ENCODE results near the gene PLEK2.

PLEK2 gene

GRCh38 chr14:67393689-67394088, 18.3 kb downstream of the PLEK2 start:
- no peak overlapping the region for H3K9ac ChIP-seq (ENCODE audit: low read length)
- no peaks in the 10 kb centered on the region for H3K9me3 ChIP-seq (ENCODE audit: low read length)
- no peaks in the 10 kb centered on the region for H3K27me3 ChIP-seq (ENCODE audit: control insufficient read depth in 1 of 2, insufficient read depth in 2 of 2, low read length in 2 of 2)
- H3K4me1 ChIP-seq (ENCODE audit: insufficient read depth, low read length): no peaks in the 10 kb centered on the region
- no peaks in the 10 kb centered on the region for H3K36me3 ChIP-seq (ENCODE audit: insufficient read depth, low read length)
- H3K27ac ChIP-seq (ENCODE audit: low read depth, low read length): no peak overlapping the region
- H3K4me3 ChIP-seq (ENCODE audit: low read depth in 1 of 2, low read length in 2 of 2): no peak overlapping the region

GRCh38 chr14:67392800-67393199, 19.2 kb downstream of the PLEK2 start:
- H3K4me1 ChIP-seq (ENCODE audit: insufficient read depth, low read length): no peaks in the 10 kb centered on the region
- H3K9me3 ChIP-seq (ENCODE audit: low read length): no peaks in the 10 kb centered on the region
- no peaks in the 10 kb centered on the region for H3K27me3 ChIP-seq (ENCODE audit: control insufficient read depth in 1 of 2, insufficient read depth in 2 of 2, low read length in 2 of 2)
- H3K9ac ChIP-seq (ENCODE audit: low read length): no peak overlapping the region
- no peaks in the 10 kb centered on the region for H3K36me3 ChIP-seq (ENCODE audit: insufficient read depth, low read length)
- H3K27ac ChIP-seq (ENCODE audit: low read depth, low read length): no peak overlapping the region
- H3K4me3 ChIP-seq (ENCODE audit: low read depth in 1 of 2, low read length in 2 of 2): no peak overlapping the region

- H3K9ac ChIP-seq (ENCODE audit: low read length): no peak overlapping the region
- peaks cover 2% of the 10 kb centered on the region for H3K4me1 ChIP-seq (ENCODE audit: insufficient read depth, low read length)
- no peaks in the 10 kb centered on the region for H3K27me3 ChIP-seq (ENCODE audit: control insufficient read depth in 1 of 2, insufficient read depth in 2 of 2, low read length in 2 of 2)
- H3K4me3 ChIP-seq (ENCODE audit: low read depth in 1 of 2, low read length in 2 of 2): no peak overlapping the region
- H3K36me3 ChIP-seq (ENCODE audit: insufficient read depth, low read length): no peaks in the 10 kb centered on the region
- no peak overlapping the region for H3K27ac ChIP-seq (ENCODE audit: low read depth, low read length)
- no peaks in the 10 kb centered on the region for H3K9me3 ChIP-seq (ENCODE audit: low read length)
Measured at GRCh38 chr14:67392123-67392522, 19.8 kb downstream of the PLEK2 start.

- H3K27ac ChIP-seq (ENCODE audit: low read depth, low read length): no peak overlapping the region
- H3K36me3 ChIP-seq (ENCODE audit: insufficient read depth, low read length): no peaks in the 10 kb centered on the region
- H3K9ac ChIP-seq (ENCODE audit: low read length): no peak overlapping the region
- H3K4me3 ChIP-seq (ENCODE audit: low read depth in 1 of 2, low read length in 2 of 2): no peak overlapping the region
- H3K4me1 ChIP-seq (ENCODE audit: insufficient read depth, low read length): peaks cover 10% of the 10 kb centered on the region
- no peaks in the 10 kb centered on the region for H3K27me3 ChIP-seq (ENCODE audit: control insufficient read depth in 1 of 2, insufficient read depth in 2 of 2, low read length in 2 of 2)
- H3K9me3 ChIP-seq (ENCODE audit: low read length): no peaks in the 10 kb centered on the region
Measured at GRCh38 chr14:67391268-67391667, 20.7 kb downstream of the PLEK2 start.

- Histone ChIP-seq H3K36me3 (ENCODE audit: insufficient read depth, low read length) (no peaks in the 10 kb centered on the region), H3K4me1 (ENCODE audit: insufficient read depth, low read length) (peaks cover 18% of the 10 kb centered on the region), H3K4me3 (ENCODE audit: low read depth in 1 of 2, low read length in 2 of 2) (no peak overlapping the region), H3K27ac (ENCODE audit: low read depth, low read length) (no peak overlapping the region), H3K9ac (ENCODE audit: low read length) (no peak overlapping the region), H3K9me3 (ENCODE audit: low read length) (no peaks in the 10 kb centered on the region), H3K27me3 (ENCODE audit: control insufficient read depth in 1 of 2, insufficient read depth in 2 of 2, low read length in 2 of 2) (no peaks in the 10 kb centered on the region)
Measured at GRCh38 chr14:67389811-67390534, 22.0 kb downstream of the PLEK2 start.

GRCh38 chr14:67389275-67389674, 22.7 kb downstream of the PLEK2 start:
- no peak overlapping the region for H3K9ac ChIP-seq (ENCODE audit: low read length)
- no peak overlapping the region for H3K27ac ChIP-seq (ENCODE audit: low read depth, low read length)
- peaks cover 18% of the 10 kb centered on the region for H3K4me1 ChIP-seq (ENCODE audit: insufficient read depth, low read length)
- H3K9me3 ChIP-seq (ENCODE audit: low read length): no peaks in the 10 kb centered on the region
- no peaks in the 10 kb centered on the region for H3K36me3 ChIP-seq (ENCODE audit: insufficient read depth, low read length)
- no peaks in the 10 kb centered on the region for H3K27me3 ChIP-seq (ENCODE audit: control insufficient read depth in 1 of 2, insufficient read depth in 2 of 2, low read length in 2 of 2)
- H3K4me3 ChIP-seq (ENCODE audit: low read depth in 1 of 2, low read length in 2 of 2): no peak overlapping the region

GRCh38 chr14:67387195-67387594, 24.8 kb downstream of the PLEK2 start:
- no peak overlapping the region for H3K9ac ChIP-seq (ENCODE audit: low read length)
- H3K27me3 ChIP-seq (ENCODE audit: control insufficient read depth in 1 of 2, insufficient read depth in 2 of 2, low read length in 2 of 2): no peaks in the 10 kb centered on the region
- H3K4me1 ChIP-seq (ENCODE audit: insufficient read depth, low read length): peaks cover 18% of the 10 kb centered on the region
- H3K27ac ChIP-seq (ENCODE audit: low read depth, low read length): no peak overlapping the region
- H3K4me3 ChIP-seq (ENCODE audit: low read depth in 1 of 2, low read length in 2 of 2): no peak overlapping the region
- H3K9me3 ChIP-seq (ENCODE audit: low read length): no peaks in the 10 kb centered on the region
- peaks cover 13% of the 10 kb centered on the region for H3K36me3 ChIP-seq (ENCODE audit: insufficient read depth, low read length)

GRCh38 chr14:67385618-67386017, 26.3 kb downstream of the PLEK2 start:
- Histone ChIP-seq H3K36me3 (ENCODE audit: insufficient read depth, low read length) (peaks cover 28% of the 10 kb centered on the region), H3K4me3 (ENCODE audit: low read depth in 1 of 2, low read length in 2 of 2) (no peak overlapping the region), H3K27ac (ENCODE audit: low read depth, low read length) (no peak overlapping the region), H3K9me3 (ENCODE audit: low read length) (no peaks in the 10 kb centered on the region), H3K4me1 (ENCODE audit: insufficient read depth, low read length) (peaks cover 18% of the 10 kb centered on the region), H3K27me3 (ENCODE audit: control insufficient read depth in 1 of 2, insufficient read depth in 2 of 2, low read length in 2 of 2) (no peaks in the 10 kb centered on the region), H3K9ac (ENCODE audit: low read length) (no peak overlapping the region)

GRCh38 chr14:67385120-67385519, 26.8 kb downstream of the PLEK2 start:
- Histone ChIP-seq H3K9me3 (ENCODE audit: low read length) (no peaks in the 10 kb centered on the region), H3K27ac (ENCODE audit: low read depth, low read length) (no peak overlapping the region), H3K9ac (ENCODE audit: low read length) (no peak overlapping the region), H3K36me3 (ENCODE audit: insufficient read depth, low read length) (peaks cover 33% of the 10 kb centered on the region), H3K4me1 (ENCODE audit: insufficient read depth, low read length) (peaks cover 18% of the 10 kb centered on the region), H3K27me3 (ENCODE audit: control insufficient read depth in 1 of 2, insufficient read depth in 2 of 2, low read length in 2 of 2) (no peaks in the 10 kb centered on the region), H3K4me3 (ENCODE audit: low read depth in 1 of 2, low read length in 2 of 2) (no peak overlapping the region)

- no peaks in the 10 kb centered on the region for H3K9me3 ChIP-seq (ENCODE audit: low read length)
- H3K9ac ChIP-seq (ENCODE audit: low read length): no peak overlapping the region
- H3K4me1 ChIP-seq (ENCODE audit: insufficient read depth, low read length): no peaks in the 10 kb centered on the region
- no peak overlapping the region for H3K27ac ChIP-seq (ENCODE audit: low read depth, low read length)
- no peaks in the 10 kb centered on the region for H3K27me3 ChIP-seq (ENCODE audit: control insufficient read depth in 1 of 2, insufficient read depth in 2 of 2, low read length in 2 of 2)
- H3K36me3 ChIP-seq (ENCODE audit: insufficient read depth, low read length): peaks cover 73% of the 10 kb centered on the region
- H3K4me3 ChIP-seq (ENCODE audit: low read depth in 1 of 2, low read length in 2 of 2): no peak overlapping the region
Measured at GRCh38 chr14:67377916-67378315, 34.0 kb downstream of the PLEK2 start.

GRCh38 chr14:67373347-67373746, 38.6 kb downstream of the PLEK2 start:
- H3K36me3 ChIP-seq (ENCODE audit: insufficient read depth, low read length): peaks cover 51% of the 10 kb centered on the region
- no peaks in the 10 kb centered on the region for H3K27me3 ChIP-seq (ENCODE audit: control insufficient read depth in 1 of 2, insufficient read depth in 2 of 2, low read length in 2 of 2)
- H3K9me3 ChIP-seq (ENCODE audit: low read length): no peaks in the 10 kb centered on the region
- no peak overlapping the region for H3K4me3 ChIP-seq (ENCODE audit: low read depth in 1 of 2, low read length in 2 of 2)
- H3K4me1 ChIP-seq (ENCODE audit: insufficient read depth, low read length): no peaks in the 10 kb centered on the region
- H3K27ac ChIP-seq (ENCODE audit: low read depth, low read length): no peak overlapping the region
- H3K9ac ChIP-seq (ENCODE audit: low read length): no peak overlapping the region

GRCh38 chr14:67372833-67373232, 39.1 kb downstream of the PLEK2 start:
- Histone ChIP-seq H3K4me3 (ENCODE audit: low read depth in 1 of 2, low read length in 2 of 2) (no peak overlapping the region), H3K9me3 (ENCODE audit: low read length) (no peaks in the 10 kb centered on the region), H3K27ac (ENCODE audit: low read depth, low read length) (no peak overlapping the region), H3K9ac (ENCODE audit: low read length) (no peak overlapping the region), H3K4me1 (ENCODE audit: insufficient read depth, low read length) (peaks cover 3% of the 10 kb centered on the region), H3K27me3 (ENCODE audit: control insufficient read depth in 1 of 2, insufficient read depth in 2 of 2, low read length in 2 of 2) (no peaks in the 10 kb centered on the region), H3K36me3 (ENCODE audit: insufficient read depth, low read length) (peaks cover 54% of the 10 kb centered on the region)
